HFFc6 (cell line): ENCODE data around the gene TUBB3. TPM values are rescaled to one million over a fixed set of nuclear protein-coding genes. Genes with fewer than 3 reads are reported as not detected.

ENCODE experiments used
- DNase-seq: peaks from one replicate; pipeline ENCODE4 v3.0.0-alpha.2; 2018
- H3K27ac Mint-ChIP-seq: 2 replicates; pipeline ENCODE4 v1.8.0; 2020; ENCODE audit warnings: mild to moderate bottlenecking, mixed read lengths
- H3K27me3 Mint-ChIP-seq: 2 replicates; pipeline ENCODE4 v1.8.0; 2021; ENCODE audit warnings: mild to moderate bottlenecking, moderate library complexity, mixed read lengths; ENCODE audit not compliant: insufficient read depth
- H3K36me3 Mint-ChIP-seq: 2 replicates; pipeline ENCODE4 v1.8.0; 2021; ENCODE audit warnings: low read depth, mixed read lengths
- H3K4me1 Mint-ChIP-seq: 2 replicates; pipeline ENCODE4 v1.8.0; 2020; ENCODE audit warnings: low read depth, mixed read lengths
- H3K4me3 Mint-ChIP-seq: 2 replicates; pipeline ENCODE4 v1.8.0; 2020; ENCODE audit warnings: mild to moderate bottlenecking, moderate library complexity, mixed read lengths
- H3K9me3 Mint-ChIP-seq: 2 replicates; pipeline ENCODE4 v1.8.0; 2020; ENCODE audit warnings: mild to moderate bottlenecking, mixed read lengths
- total RNA-seq, 6 experiments: library from RNA; stranded (reverse); fragmentation: NEBNext Ultra II Directional; extraction: Animal tissue kit (Norgen Biotek cat#: 25700); gene quantifications; 2 replicates in 1 of 6; 3 replicates in 5 of 6; pipeline ENCODE4 v1.2.3, GENCODE V29; 2021
- TF ChIP-seq, protein P1 (sequence below): fragments of 200-600 bp; sonication (generic); IDR thresholded peaks from 2 replicates; pipeline ENCODE4 v1.5.0; 2021; ENCODE audit warnings: antibody characterized with exemption, mild to moderate bottlenecking

TUBB3 gene
- total RNA-seq, 6 experiments from 2014 or later = 147 to 212 (median 164) TPM

DNA sequence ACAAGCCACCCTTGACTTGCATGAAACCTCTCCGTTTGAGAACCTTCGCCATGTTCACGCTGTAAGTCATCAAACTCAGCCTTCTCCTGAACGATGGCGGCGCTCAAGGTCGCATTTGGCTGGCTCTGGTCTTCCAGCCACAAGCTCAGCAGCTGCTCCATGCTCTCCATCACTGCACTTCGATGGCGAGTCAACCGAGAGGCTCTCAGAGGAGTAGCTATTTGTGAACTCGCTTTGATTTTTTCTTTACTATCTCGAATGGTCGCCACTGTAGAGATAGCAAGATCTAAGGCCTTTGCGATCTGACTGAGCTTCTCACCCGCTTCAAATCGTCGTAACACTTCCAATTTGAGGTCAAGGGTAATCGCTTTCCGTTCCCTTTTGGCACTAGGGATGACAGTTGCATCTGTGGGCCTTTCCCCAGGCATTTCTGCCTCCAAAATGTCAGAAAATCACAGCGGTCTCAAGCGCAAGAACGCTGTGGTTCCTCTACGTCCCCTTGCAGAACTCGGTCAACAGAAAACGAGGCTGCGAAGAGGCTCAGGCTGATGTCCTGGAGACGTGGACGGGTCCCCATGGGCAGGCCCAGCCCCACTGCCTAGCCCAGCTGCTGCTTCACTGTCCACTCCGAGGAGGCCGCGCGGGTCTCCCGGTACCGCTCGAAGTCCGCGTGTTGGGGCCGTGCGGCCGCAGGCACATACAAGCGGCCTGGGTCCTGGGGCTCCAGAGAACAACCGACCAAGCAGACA, 48.5 kb downstream of the TUBB3 start:
- Mint-ChIP-seq H3K27me3 (no peaks in the 10 kb centered on the region), H3K4me3 (peak overlapping the region; percentile 99), H3K36me3 (peaks cover 7% of the 10 kb centered on the region; the same call in 1 of the 2 replicates), H3K4me1 (peaks cover 15% of the 10 kb centered on the region), H3K27ac (peak overlapping the region; percentile 96), H3K9me3 (peaks cover 13% of the 10 kb centered on the region)
- TF ChIP-seq, protein P1, sequence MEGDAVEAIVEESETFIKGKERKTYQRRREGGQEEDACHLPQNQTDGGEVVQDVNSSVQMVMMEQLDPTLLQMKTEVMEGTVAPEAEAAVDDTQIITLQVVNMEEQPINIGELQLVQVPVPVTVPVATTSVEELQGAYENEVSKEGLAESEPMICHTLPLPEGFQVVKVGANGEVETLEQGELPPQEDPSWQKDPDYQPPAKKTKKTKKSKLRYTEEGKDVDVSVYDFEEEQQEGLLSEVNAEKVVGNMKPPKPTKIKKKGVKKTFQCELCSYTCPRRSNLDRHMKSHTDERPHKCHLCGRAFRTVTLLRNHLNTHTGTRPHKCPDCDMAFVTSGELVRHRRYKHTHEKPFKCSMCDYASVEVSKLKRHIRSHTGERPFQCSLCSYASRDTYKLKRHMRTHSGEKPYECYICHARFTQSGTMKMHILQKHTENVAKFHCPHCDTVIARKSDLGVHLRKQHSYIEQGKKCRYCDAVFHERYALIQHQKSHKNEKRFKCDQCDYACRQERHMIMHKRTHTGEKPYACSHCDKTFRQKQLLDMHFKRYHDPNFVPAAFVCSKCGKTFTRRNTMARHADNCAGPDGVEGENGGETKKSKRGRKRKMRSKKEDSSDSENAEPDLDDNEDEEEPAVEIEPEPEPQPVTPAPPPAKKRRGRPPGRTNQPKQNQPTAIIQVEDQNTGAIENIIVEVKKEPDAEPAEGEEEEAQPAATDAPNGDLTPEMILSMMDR = no peak
- no peak for DNase-seq

DNA sequence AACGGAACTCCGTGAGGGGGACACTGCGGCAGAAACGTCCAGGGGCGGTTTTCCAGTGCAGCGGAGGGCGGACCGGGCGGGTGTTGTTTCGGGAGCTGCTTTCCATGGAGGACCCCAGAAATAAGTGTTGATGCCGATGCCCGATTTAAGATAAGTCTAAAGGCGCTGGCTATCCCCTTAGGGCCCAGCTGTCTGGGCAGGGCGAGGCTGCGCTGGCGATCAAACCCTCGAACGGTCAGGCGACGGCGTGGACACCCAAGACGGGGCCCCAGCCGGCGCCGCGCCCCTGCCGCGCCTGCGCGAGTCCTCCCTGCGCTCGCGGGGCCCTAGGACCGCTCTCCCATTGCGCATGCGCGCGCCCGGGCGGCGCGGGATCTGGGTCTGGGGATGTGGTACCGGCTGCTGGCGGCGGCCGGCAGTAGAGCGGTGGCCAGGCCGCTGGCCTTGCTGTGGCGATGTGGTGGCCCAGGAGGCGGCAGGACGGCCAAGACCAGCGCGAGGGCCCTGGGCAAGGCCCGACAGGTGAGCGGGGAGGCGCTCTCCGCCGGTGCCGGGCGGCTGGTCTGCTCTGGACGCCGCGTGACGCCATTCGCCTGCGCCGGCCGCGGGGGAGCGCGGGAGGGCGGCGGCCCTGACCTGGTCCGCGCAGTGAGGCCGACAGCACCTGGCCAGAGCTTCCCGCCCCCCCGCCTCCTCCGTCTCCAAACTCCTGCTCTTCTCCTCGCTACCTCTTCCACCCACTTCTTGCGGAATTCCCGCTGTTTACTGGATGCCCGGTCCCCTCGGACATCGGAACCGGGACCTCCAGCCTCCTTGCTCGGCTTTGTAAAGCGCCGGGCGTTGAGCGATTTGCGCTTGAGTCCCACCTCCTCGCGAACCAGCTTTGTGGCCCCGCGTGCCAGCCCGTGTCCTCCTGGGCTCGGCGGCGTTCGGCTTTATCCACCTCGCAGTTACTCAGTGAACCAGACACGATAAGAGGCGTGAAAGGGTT, 49.4 kb downstream of the TUBB3 start:
- Mint-ChIP-seq H3K4me1 (peaks cover 15% of the 10 kb centered on the region), H3K27me3 (no peaks in the 10 kb centered on the region), H3K4me3 (peak overlapping the region; percentile 99), H3K9me3 (peaks cover 13% of the 10 kb centered on the region), H3K36me3 (peaks cover 7% of the 10 kb centered on the region; the same call in 1 of the 2 replicates), H3K27ac (peak overlapping the region; percentile 96)
- TF ChIP-seq, protein P1 = no peak
- DNase-seq = peak; percentile 74

DNA sequence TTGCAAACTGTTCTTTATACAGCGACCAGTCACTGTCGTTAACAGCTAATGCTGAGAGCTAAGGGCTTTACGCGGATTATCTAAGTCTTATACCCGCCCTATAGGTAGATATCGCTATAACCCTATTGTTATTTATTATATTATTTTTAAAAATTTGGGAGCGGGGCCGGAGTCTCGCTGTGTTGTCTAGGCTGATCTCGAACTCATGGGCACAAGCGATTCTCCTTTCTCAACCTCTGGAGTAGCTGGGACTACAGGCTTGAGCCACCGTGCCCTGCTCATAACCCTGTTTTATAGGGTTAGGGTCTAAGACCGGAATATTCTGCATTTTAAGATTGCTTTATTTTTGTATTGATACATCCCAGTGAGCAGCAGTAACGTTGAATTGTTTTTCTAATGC, 50.1 kb downstream of the TUBB3 start:
- no peak for DNase-seq
- Mint-ChIP-seq H3K27ac (peak overlapping the region; percentile 96), H3K4me3 (peak overlapping the region; percentile 99), H3K36me3 (peaks cover 7% of the 10 kb centered on the region; the same call in 1 of the 2 replicates), H3K9me3 (peaks cover 13% of the 10 kb centered on the region), H3K4me1 (peaks cover 15% of the 10 kb centered on the region), H3K27me3 (no peaks in the 10 kb centered on the region)
- TF ChIP-seq, protein P1 = no peak

DNA sequence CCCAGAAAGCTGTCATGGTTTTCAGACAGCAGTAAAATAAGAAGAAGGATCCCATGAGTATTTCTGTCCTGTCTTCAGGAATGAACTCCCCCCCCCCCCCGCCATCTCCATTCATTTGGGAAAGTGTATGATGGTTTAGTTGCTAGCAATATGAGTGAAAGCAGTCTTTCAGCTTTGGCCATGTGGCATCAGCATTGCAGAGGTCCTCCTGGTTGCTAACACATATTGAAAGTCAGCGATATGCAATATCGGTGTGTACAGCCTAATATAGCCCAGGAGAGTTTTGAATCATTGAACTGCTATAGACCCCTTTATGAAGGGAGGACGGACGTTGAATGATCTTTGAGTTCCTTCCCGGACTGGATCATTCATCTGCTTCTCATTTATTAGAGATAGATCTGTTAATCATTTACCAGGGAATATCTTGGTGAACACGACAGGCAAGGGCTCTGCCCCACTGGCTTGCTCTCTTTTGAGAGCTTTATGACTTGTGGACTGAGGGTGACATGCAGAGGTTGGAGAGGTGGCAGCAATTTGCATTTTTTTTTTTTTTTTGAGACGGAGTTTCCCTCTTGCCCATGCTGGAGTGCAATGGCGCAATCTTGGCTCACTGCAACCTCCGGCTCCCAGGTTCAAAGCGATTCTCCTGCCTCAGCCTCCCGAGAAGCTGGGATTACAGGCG, 50.7 kb downstream of the TUBB3 start:
- H3K9me3 Mint-ChIP-seq = peaks cover 13% of the 10 kb centered on the region
- TF ChIP-seq, protein P1 = no peak

DNA sequence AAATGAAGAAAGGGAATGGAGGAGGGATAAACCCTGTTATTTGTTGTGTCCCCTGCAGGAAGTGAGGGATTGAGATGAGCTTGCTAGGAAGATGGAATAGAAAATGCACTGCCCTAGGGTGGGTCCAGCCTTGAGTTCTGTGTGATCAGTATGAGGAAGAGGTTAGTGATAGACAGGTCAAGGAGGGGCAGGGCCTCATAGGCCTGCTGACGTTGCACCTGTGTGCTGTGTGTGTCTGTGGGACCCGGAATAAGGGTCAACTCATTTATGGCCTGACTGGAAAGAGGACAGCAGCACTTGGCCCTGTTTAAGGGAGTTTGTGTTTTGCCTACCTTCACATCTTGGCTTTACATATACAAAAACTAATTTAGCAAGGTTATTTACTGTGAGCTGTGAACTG, 51.7 kb downstream of the TUBB3 start:
- TF ChIP-seq, protein P1 = no peak
- Mint-ChIP-seq H3K36me3 (peaks cover 11% of the 10 kb centered on the region; the same call in 1 of the 2 replicates), H3K4me1 (peaks cover 15% of the 10 kb centered on the region), H3K9me3 (peaks cover 13% of the 10 kb centered on the region), H3K27ac (peak overlapping the region; percentile 51; the same call in 1 of the 2 replicates), H3K27me3 (peaks cover 3% of the 10 kb centered on the region; the same call in 1 of the 2 replicates), H3K4me3 (no peak overlapping the region)
- DNase-seq = no peak

More for the DNA sequence above, 50.7 kb downstream of the TUBB3 start:
- Mint-ChIP-seq H3K4me3 (peak overlapping the region; percentile 99), H3K36me3 (peaks cover 9% of the 10 kb centered on the region; the same call in 1 of the 2 replicates), H3K27ac (no peak overlapping the region), H3K4me1 (peaks cover 15% of the 10 kb centered on the region), H3K27me3 (no peaks in the 10 kb centered on the region)
- no peak for DNase-seq
